Right lobe of liver (tissue), 6 donors: ENCODE measurements around the gene SLC36A1. TPM values are rescaled to one million over a fixed set of nuclear protein-coding genes. Genes with fewer than 3 reads are reported as not detected.

Experiments
- ATAC-seq, 4 donors: fragments of 200-7000 bp; cut with Tn5 transposase; one replicate each; pipeline ENCODE4 v1.9.1; 2020; ENCODE audit warnings: mild to moderate bottlenecking in 4 of 4, moderate library complexity in 4 of 4
- DNase-seq, 3 donors: peaks; one replicate each; pipeline ENCODE4 v3.0.0-alpha.2; 2020
- H3K27ac ChIP-seq, 3 donors: fragments of 200-600 bp; one replicate each; pipeline ENCODE4 v1.8.0; 2022
- H3K27me3 ChIP-seq, 2 donors: fragments of 200-600 bp; one replicate each; pipeline ENCODE4 v1.8.0; 2022
- H3K36me3 ChIP-seq, 4 donors: fragments of 200-600 bp; sonication (generic) in 1 of 4; one replicate each; pipeline versions ENCODE4 v1.5.1 to v1.8.0; 2017 to 2022; ENCODE audit warnings: control low read depth in 1 of 4
- H3K4me1 ChIP-seq, 4 donors: fragments of 200-600 bp; sonication (generic) in 1 of 4; one replicate each; pipeline versions ENCODE4 v1.5.1 to v1.8.0; 2017 to 2022; ENCODE audit warnings: control low read depth in 1 of 4
- H3K4me3 ChIP-seq, 3 donors: fragments of 200-600 bp; one replicate each; pipeline ENCODE4 v1.8.0; 2022
- H3K9me3 ChIP-seq, 4 donors: fragments of 200-600 bp; sonication (generic) in 1 of 4; one replicate each; pipeline versions ENCODE4 v1.5.1 to v1.8.0; 2017 to 2022; ENCODE audit warnings: control low read depth in 1 of 4
- POLR2A ChIP-seq: fragments of 450-650 bp; IDR thresholded peaks from one replicate; pipeline ENCODE4 v1.6.1; 2017; ENCODE audit warnings: antibody characterized with exemption, mild to moderate bottlenecking
- WGBS: methylation state at CpG from one replicate; pipeline ENCODE4 v1.1.6; 2018; ENCODE audit warnings: low coverage, low lambda C conversion rate; ENCODE audit not compliant: insufficient coverage; ENCODE audit errors: missing lambda C conversion rate; 5-methylcytosine and 5-hydroxymethylcytosine counted together
- intact Hi-C, 2 donors: fragments of 100-400 bp; cut with DNase I; formaldehyde crosslinking; loops; one replicate each; pipeline versions ENCODE4 v1.11.2 to v1.14.1; 2022
- total RNA-seq, 6 experiments: library from RNA; depleted of rRNA in 2 of 6; stranded (reverse); fragments of >200 nt in 2 of 6; fragmentation: NEBNext Ultra II Directional in 3 of 6; extraction: Animal tissue kit (Norgen Biotek cat#: 25700) in 3 of 6; gene quantifications; one replicate each; pipeline versions ENCODE4 v1.1.0 to v1.2.4, GENCODE V29; 2016 to 2023
- TF ChIP-seq, protein P1 (sequence below), 4 donors: fragments of 200-600 bp in 3 of 4; fragments of 450-650 bp in 1 of 4; IDR thresholded peaks; one replicate each; pipeline versions ENCODE4 v1.5.1 to v1.8.0; 2016 to 2022; ENCODE audit warnings: antibody characterized with exemption in 4 of 4, mild to moderate bottlenecking in 2 of 4
- donor health status: DM: no; HTN: yes; CAD: no.
- donor health status: DM: no; HTN: no; CAD: no.
- donor health status: DM: no; HTN: no; CAD: no.
- donor health status: DM: no; HTN: yes; CAD: no.
- donor health status: DM: no; HTN: yes; CAD: no.

Gene SLC36A1
- total RNA-seq, 6 experiments from 2014 or later = 2.0 to 8.2 (median 5.2) TPM

DNA sequence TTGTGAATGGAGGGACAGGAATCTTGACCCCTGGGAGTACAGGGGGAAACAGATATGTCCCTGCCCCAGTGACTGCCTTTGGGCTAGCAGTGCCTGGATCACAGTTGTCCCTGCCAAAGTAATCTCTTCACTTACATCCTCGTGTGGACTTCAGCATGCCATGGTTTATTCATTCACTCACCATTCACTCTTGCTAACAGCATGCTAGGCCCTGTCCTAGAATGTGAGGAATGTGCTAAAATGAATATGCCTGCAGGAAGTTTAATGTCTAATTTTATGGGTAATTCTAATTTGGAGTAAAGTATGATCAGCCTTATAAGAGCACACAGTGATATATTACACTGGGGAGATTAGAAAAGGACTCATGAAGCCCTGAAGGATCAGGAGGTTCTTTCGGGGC lies 80.8 kb downstream of the SLC36A1 start:
- H3K4me1 ChIP-seq = no peaks in the 10 kb centered on the region
- H3K27ac ChIP-seq = no peak overlapping the region
- no peaks in the 10 kb centered on the region for H3K36me3 ChIP-seq
- 71% methylated on average over 2 of the region's 2 CpGs for WGBS
- no peaks in the 10 kb centered on the region for H3K27me3 ChIP-seq
- TF ChIP-seq POLR2A = no peak
- TF ChIP-seq, protein P1, sequence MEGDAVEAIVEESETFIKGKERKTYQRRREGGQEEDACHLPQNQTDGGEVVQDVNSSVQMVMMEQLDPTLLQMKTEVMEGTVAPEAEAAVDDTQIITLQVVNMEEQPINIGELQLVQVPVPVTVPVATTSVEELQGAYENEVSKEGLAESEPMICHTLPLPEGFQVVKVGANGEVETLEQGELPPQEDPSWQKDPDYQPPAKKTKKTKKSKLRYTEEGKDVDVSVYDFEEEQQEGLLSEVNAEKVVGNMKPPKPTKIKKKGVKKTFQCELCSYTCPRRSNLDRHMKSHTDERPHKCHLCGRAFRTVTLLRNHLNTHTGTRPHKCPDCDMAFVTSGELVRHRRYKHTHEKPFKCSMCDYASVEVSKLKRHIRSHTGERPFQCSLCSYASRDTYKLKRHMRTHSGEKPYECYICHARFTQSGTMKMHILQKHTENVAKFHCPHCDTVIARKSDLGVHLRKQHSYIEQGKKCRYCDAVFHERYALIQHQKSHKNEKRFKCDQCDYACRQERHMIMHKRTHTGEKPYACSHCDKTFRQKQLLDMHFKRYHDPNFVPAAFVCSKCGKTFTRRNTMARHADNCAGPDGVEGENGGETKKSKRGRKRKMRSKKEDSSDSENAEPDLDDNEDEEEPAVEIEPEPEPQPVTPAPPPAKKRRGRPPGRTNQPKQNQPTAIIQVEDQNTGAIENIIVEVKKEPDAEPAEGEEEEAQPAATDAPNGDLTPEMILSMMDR (IDR thresholded peaks at IDR 0.05) = no peak
- H3K4me3 ChIP-seq = no peak overlapping the region
- intact Hi-C loops = no loop called here
- no peak for ATAC-seq
- no peak for DNase-seq
- H3K9me3 ChIP-seq = no peaks in the 10 kb centered on the region

DNA sequence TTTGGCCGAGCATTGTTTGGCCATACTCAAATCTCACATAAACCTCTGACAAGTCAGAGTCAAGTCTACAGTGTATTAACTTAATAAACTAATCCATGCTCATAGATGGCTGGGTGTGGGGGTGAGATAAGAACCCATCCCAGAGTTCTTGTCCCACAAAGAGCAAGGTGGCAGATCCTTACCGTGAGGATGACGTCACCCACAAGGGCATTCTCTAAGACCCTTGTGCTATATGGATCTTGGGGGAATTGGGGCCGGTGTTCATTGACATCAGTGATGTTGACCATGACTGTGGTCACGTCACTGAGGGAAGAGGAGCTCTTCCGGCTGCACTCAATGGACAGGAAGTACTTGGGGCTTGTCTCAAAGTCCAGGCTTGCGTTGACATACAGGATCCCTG lies 81.6 kb downstream of the SLC36A1 start:
- Histone ChIP-seq H3K27ac (no peak overlapping the region), H3K9me3 (no peaks in the 10 kb centered on the region), H3K36me3 (no peaks in the 10 kb centered on the region), H3K4me3 (no peak overlapping the region), H3K4me1 (no peaks in the 10 kb centered on the region), H3K27me3 (no peaks in the 10 kb centered on the region)
- DNase-seq (no peak), ATAC-seq (no peak)
- intact Hi-C loops = no loop called here
- TF ChIP-seq, protein P1 (IDR thresholded peaks at IDR 0.05) = no peak
- no peak for TF ChIP-seq POLR2A
- WGBS = 80% methylated on average over 1 of the region's 7 CpGs

DNA sequence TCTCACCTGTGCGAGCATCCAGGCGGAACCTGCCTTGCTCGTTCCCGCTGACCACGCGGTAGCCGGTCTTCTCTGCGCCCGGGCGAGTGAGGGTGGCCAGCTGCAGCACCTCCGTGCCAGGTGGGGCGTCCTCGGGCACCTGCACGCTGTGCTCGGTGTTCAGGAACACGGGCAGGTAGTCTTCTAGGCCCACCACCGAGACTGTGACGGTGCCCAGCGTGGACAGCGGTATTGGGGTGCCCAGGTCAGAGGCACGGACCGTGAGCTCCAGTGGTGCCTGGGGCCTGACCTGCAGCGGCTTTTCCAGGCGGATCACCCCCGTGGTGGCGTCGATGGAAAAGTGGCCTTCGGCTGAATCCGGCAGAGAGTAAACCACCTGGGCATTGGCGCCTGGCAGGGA lies 84.2 kb downstream of the SLC36A1 start:
- WGBS = no CpG with 5 or more reads among the region's 30 CpGs
- TF ChIP-seq POLR2A = no peak
- TF ChIP-seq, protein P1 (IDR thresholded peaks at IDR 0.05) = no peak
- peak in 1 of 4 donors; percentile 16 for ATAC-seq

DNA sequence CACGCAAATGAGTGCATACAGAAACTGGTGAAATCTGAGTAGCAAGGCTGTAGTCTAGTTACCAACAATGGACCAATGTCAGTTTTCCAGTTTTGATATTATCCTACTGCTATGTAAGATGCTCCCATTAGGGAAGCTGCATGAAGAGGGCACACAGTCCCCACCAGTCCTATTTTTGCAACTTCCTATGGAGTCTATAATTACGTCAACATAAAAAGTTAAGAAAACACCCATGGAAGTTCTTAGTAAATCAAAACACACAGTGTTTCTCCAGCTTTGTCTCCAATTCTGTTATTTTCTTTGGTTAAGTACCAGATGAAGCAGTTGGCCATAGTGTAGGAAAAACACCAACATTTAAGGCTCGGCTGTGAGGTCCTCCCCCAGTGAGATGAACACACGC lies 85.0 kb downstream of the SLC36A1 start:
- TF ChIP-seq POLR2A = no peak
- TF ChIP-seq, protein P1 (IDR thresholded peaks at IDR 0.05) = no peak
- Histone ChIP-seq H3K4me1 (no peaks in the 10 kb centered on the region), H3K9me3 (no peaks in the 10 kb centered on the region), H3K36me3 (no peaks in the 10 kb centered on the region), H3K27ac (no peak overlapping the region), H3K4me3 (no peak overlapping the region), H3K27me3 (no peaks in the 10 kb centered on the region)
- DNase-seq (no peak), ATAC-seq (no peak)
- WGBS = 65% methylated on average over 3 of the region's 4 CpGs
- intact Hi-C loops = no loop called here

More for the DNA sequence above, 84.2 kb downstream of the SLC36A1 start:
- DNase-seq = no peak
- H3K9me3 ChIP-seq = no peaks in the 10 kb centered on the region
- no peaks in the 10 kb centered on the region for H3K4me1 ChIP-seq
- intact Hi-C loops = no loop called here
- no peaks in the 10 kb centered on the region for H3K27me3 ChIP-seq
- H3K36me3 ChIP-seq = no peaks in the 10 kb centered on the region
- no peak overlapping the region for H3K27ac ChIP-seq
- no peak overlapping the region for H3K4me3 ChIP-seq

DNA sequence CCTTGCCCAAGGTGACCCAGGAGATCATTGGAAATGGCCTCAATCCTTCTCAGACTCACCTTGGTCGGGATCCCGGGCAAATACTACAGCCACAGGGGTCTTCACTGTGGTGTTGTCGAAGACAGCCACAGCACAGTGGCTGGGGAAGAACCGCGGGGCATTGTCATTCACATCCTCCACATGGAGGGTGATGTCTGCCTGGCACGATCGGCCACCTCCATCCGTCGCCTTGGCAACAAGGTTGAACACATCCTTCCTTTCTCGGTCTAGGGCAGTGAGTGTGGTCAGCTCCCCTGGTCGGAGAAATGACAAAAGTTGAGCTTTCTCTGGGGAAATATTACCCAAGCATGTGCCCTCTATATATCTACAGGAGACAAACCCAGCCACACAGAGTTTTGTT lies 86.9 kb downstream of the SLC36A1 start:
- no peak overlapping the region for H3K4me3 ChIP-seq
- DNase-seq = no peak
- intact Hi-C loops = no loop called here
- no peak for ATAC-seq
- no peaks in the 10 kb centered on the region for H3K4me1 ChIP-seq
- H3K36me3 ChIP-seq = no peaks in the 10 kb centered on the region
- 49% methylated on average over 4 of the region's 11 CpGs for WGBS
- TF ChIP-seq, protein P1 (IDR thresholded peaks at IDR 0.05) = no peak
- no peak for TF ChIP-seq POLR2A
- H3K27me3 ChIP-seq = no peaks in the 10 kb centered on the region
- no peak overlapping the region for H3K27ac ChIP-seq
- H3K9me3 ChIP-seq = no peaks in the 10 kb centered on the region
